ENCODE data around the gene PTH2. TPM values are rescaled to one million over a fixed set of nuclear protein-coding genes. Genes with fewer than 3 reads are reported as not detected.

Gene PTH2
- total and polyA plus RNA-seq, 10 of the 15 experiments (the other 5 are each of a cell fraction or from before 2014, with no cell fraction given), result not detected

GRCh38 chr19:49450405-49450804 is 27.2 kb upstream of the PTH2 start:
- POLR2A ChIA-PET, result interaction anchor here (0.5 to 6.1 kb wide), 8 partner anchors 21 to 457 kb away, joined by 3 to 81 read pairs (median 6); partner anchors contain the start of genes FLT3LG, GYS1, RPS11 and RUVBL2
- Histone ChIP-seq H3K79me2 (ENCODE audit: control insufficient read depth, insufficient read depth, low read length) (peaks cover 32% of the 10 kb centered on the region), H2AFZ (ENCODE audit: control insufficient read depth, low read depth, low read length) (no peak overlapping the region), H3K4me1 (ENCODE audit: control insufficient read depth, insufficient read depth, low read length) (peaks cover 12% of the 10 kb centered on the region), H3K4me2 (ENCODE audit: control insufficient read depth, insufficient read depth) (peak overlapping the region; percentile 98), H3K9me3 (replicated peaks; ENCODE audit: control insufficient read depth, insufficient read depth, low read length) (no peaks in the 10 kb centered on the region), H3K36me3 (ENCODE audit: control insufficient read depth in 2 of 2, insufficient read depth in 2 of 2, low read length in 1 of 2) (peaks cover 2 to 6% of the 10 kb centered on the region in 2 experiments; a peak in 3 of 4 replicates), H3K9ac (ENCODE audit: control insufficient read depth, insufficient read depth, low read length) (peak overlapping the region; percentile 99), H3K27me3 (replicated peaks in 1 of 2; ENCODE audit: control insufficient read depth in 2 of 2, insufficient read depth in 2 of 2, low read length in 1 of 2) (no peaks in the 10 kb centered on the region), H3K27ac (ENCODE audit: control insufficient read depth, insufficient read depth) (peak overlapping the region; percentile 48), H3K4me3 (peak overlapping the region; percentile 85), H4K20me1 (ENCODE audit: control insufficient read depth, insufficient read depth) (no peaks in the 10 kb centered on the region; the same call in 1 of the 2 replicates)
- FAIRE-seq (no peak), DNase-seq (ENCODE audit: low read depth, low spot score) (no peak), ATAC-seq (no peak)
- 86% methylated on average over 7 of the region's 7 CpGs for WGBS (ENCODE audit: insufficient coverage, insufficient replicate concordance, low lambda C conversion rate, missing lambda C conversion rate)
- TF ChIP-seq WRNIP1 (IDR thresholded peaks at IDR 0.05; ENCODE audit: borderline replicate concordance, low read depth, low read length) (no peak), E4F1 (IDR thresholded peaks at IDR 0.05; ENCODE audit: borderline replicate concordance, partially characterized antibody) (no peak), NFYB (IDR thresholded peaks at IDR 0.05; ENCODE audit: insufficient read depth, low read depth, low read length) (no peak), E2F4 (IDR thresholded peaks at IDR 0.05; ENCODE audit: low read depth, low read length) (no peak), MAX (IDR thresholded peaks at IDR 0.05; ENCODE audit: low read depth, low read length) (no peak), SREBF2 (IDR thresholded peaks at IDR 0.05; ENCODE audit: low read length) (no peak), FOS (IDR thresholded peaks at IDR 0.05; ENCODE audit: borderline replicate concordance, extremely low read depth, insufficient read length) (no peak)
- SMC1A ChIA-PET (ENCODE audit: uncharacterized antibody, unreplicated experiment), result interaction anchor here (0.7 to 9.0 kb wide), 4 partner anchors 19 to 97 kb away, joined by 4 to 53 read pairs (median 10); partner anchors contain the start of gene FLT3LG
- CTCF ChIA-PET, result interaction anchor here (1.7 to 5.1 kb wide), 2 partner anchors 11 to 20 kb away, joined by 4 to 46 read pairs; no protein-coding TSS in a partner anchor
- intact Hi-C loops (cut with micrococcal nuclease; ENCODE audit: unreplicated experiment) (loop anchor here (5.0 kb wide), 1 partner anchor 118 kb away; no protein-coding TSS in a partner anchor), in situ Hi-C loops (cut with MboI) (no loop called here)
- RAD21 ChIA-PET (ENCODE audit: unreplicated experiment), result interaction anchor here (0.7 to 9.0 kb wide), 2 partner anchors 21 to 239 kb away, joined by 3 to 90 read pairs; no protein-coding TSS in a partner anchor
- BruUV-seq (replicated peaks), result no TSS peak

Data from GM12878 (cell line).